Measurements from ENCODE around the gene TP53RK.
"Not testable (repeated sequence)": the region's sequence is repeated elsewhere in the genome, so short reads cannot be mapped to it uniquely, and the experiment has no call there.

TP53RK gene

DNA sequence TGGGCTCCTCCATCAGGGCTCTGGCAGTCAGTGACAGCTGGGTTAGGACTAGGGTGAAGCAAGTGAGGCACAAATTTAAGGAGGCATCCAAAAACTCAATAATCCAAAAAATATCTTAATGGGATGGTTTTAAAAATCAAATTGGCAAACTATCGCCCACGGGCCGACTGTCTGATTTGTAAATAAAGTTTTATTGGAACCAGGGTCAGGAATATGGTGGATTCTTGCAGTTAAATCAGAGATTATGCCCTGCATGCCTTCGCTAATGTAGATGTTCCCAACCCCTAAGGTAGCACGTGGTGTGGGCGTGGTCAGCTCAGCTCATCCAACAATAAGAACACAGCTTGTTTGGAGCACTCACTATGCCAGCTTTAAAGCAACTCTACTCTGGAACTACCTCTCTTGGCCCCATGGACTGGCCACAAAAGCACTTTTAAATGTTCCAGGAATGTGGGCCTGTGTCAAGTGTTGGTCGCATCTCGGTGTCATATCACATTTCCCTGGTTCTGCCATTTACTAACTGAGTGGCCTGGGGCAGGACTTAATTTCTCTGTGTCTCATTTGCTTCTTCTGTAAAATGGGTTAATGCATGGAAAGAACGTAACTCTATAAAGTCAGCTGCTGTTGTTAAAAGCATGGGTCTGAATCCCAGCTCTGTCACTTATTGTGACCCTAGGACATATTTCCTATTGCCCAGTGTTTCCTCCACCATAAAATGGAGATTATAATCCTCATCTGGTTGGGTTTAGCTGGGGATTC is 7.0 kb downstream of the TP53RK start:
- no peak for DNase-seq

DNA sequence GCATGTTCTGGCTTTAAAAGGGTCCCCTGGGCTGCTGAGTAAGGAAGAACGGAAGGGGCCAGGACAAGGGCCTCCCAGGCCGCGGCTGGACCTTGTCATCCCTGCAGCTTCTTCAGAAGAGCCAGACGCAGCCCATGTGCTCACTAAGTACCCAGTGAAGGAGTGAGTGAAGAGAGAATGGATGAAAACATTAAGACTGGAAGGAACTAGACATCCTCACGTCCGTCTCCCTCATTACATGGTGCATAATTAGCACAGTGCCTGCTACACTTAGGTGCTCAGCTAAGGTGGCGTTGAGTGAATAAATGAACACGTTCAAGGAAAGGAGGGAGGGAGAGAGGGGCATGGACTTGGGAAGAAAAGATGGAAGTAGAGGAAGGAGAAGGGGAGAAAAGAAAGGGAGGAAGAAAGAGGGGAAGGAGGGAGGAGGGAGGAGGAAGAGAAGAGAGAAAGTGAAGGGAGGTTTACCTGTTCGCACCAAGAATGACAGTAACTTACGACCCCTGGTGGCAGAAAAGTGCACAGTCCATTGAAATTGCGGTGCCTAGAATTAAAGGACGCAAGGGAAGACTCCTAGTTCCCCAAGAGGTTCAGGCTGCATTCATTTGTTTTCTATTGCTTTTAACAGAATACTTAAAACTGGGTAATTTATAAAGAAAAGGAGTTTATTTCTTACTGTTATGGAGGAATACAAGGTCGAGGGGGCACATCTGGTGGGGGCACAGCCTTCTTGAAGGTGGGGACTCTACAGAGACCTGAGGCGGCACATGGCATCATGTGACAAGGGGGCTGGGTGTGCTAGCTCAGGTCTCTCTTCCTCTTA is 8.0 kb downstream of the TP53RK start:
- DNase-seq: peak; percentile 32

DNA sequence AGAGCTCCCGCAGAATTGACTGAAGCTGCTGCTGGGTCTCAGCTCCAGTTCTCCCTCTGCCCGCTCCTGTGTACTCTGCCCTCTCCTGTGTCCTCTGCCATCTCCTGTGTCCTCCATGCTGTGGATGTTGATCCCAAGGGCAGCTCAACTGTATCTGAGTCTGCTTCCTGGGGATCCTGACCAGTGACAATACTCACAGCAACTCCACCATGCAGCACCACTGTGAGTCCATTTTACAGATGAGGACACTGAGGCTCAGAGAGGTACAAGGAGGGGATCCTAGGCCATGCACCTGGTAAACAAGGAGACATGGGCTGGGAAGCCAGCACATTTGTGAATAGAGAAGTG is 8.6 kb downstream of the TP53RK start:
- no peak for DNase-seq

DNA sequence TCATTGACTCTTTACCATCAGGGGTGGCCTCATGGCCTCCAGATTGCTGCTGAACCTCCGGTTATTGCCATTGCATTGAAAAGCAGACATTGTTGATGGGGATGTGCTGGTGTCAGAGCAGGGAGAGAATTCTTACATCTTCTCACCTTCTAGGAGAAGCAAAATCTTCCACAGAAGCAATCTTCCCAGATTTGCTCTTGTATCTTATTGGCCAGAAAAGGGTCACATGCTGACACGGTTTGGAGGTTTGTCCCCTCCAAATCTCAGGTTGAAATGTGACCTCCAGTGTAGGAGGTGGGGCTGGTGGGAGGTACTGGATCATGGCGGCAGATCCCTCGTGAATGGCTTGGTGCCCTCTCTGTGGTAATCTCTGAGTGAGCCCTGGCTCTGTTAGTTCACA is 10.7 kb downstream of the TP53RK start:
- no peak for DNase-seq

DNA sequence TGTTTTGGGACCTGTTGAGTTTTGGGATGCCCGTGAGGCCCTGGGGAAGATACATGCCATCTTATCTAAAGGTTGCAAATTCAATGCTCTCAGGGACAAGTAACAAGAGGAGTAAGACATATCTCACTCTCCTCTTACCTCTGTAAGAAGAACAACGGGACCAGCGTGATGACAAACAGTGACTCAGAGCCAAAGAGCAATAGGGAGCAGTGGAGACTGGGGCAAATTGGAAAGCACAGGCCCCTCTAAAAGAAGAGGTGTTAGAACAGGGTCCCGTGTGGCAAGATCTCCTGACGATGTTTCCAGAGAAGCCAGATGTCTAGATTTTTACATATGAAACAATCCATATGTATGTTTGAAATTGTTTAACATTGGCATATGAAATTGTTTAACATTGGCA is 11.6 kb downstream of the TP53RK start:
- no peak for DNase-seq

DNA sequence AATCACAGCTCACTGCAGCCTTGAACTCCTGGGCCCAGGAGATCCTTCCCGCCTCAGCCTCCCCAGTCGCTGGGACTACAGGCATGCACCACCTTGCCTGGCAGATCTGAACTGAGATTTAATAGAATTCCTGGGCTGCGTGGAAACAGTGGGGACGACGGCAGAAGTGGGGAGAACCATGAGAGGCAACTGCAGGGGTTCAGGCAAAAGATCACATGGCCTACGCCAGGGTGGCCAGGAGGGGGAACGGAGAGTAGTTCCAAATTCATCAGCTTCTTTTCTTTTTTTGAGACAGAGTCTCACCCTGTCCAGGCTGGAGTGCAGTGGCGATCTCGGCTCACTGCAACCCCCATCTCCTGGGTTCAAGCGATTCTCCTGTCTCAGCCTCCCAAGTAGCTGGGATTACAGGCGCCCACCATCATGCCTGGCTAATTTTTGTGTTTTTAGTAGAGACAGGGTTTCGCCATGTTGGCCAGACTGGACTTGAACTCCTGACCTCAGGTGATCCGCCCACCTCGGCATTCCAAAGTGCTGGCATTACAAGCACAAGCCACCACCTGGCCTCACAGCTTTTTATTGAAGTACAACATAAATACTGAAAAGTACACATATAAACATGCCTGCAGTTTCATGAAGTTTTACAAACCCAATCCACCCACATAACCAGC is 12.5 kb downstream of the TP53RK start:
- DNase-seq: not testable (repeated sequence)

DNA sequence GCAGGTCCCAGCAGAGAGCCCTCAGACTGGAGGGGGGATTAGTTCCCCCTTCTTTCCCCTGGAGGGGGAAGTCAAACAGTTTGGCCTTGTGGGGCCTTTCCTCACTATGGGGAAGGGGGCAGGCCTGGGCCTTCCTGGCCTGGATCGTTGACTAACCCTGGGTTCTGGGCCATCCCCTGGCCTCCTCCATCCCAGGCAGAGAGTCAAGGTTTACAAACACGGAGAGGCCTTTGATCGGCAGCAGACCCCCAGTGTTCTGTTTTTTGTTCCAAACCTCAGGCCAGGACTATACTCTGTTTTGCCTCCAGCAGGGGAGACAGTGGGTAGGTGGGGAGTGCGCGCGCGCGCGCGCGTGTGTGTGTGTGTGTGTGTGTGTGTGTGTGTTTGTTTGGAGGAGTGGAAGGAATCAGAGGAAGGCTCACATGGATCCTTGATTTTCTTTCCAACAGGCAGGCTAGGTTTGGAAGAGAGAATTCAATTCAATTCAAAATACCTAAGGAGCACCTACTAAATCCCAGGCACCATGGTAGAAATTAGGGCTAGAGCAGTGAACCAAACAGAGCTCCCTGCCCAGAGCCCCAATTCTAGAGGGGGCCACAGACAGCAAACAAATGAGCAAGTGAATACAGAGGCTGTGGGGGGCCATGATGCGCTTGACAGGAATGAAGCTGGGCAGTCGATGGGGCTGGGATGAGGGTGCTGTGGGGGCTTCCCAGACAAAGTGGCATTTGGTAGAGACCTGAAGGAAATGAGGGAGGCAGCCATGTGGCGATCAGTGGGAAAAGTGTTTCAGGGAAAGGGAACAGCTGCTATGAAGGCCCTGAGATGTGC is 14.8 kb downstream of the TP53RK start:
- DNase-seq: no peak

DNA sequence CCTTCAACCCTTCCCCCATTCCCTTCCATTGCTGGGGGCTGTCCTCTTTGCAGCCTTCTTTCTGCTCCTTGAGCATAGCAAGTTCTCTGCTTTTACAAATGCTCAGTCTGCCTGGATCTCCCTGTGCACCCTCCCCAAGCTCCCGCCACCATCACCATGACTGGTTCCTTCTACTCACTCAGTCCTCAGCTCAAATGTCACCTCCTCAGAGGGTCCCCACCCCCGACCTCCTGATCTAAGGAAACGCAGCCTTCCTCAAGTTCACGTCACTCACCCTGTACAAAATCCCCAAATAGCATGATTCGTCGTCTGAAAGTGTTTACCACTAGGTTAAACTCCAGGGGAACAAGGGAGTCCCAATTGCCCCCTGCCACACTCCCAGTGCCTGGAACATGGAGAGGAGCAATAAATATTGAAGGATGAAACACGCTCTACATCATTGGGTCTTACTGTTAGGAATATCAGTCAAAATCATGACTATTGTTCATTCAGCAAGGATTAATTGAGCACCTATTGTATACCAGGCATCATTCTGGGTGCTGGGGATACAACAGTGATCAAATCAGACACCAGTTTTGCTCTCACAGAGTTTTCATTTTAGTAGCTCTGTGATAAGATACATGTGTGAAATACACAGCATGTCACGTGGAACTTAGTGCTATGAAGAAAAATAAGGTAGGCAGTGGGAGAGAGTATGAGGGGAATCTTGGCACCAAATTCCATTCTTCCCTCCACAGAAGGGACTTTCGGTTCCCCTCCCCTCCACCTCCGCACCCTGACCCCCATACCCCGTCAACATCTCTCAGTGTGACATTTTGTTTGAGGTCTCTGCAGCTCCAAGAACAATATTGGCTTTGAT is 15.6 kb downstream of the TP53RK start:
- DNase-seq: no peak

DNA sequence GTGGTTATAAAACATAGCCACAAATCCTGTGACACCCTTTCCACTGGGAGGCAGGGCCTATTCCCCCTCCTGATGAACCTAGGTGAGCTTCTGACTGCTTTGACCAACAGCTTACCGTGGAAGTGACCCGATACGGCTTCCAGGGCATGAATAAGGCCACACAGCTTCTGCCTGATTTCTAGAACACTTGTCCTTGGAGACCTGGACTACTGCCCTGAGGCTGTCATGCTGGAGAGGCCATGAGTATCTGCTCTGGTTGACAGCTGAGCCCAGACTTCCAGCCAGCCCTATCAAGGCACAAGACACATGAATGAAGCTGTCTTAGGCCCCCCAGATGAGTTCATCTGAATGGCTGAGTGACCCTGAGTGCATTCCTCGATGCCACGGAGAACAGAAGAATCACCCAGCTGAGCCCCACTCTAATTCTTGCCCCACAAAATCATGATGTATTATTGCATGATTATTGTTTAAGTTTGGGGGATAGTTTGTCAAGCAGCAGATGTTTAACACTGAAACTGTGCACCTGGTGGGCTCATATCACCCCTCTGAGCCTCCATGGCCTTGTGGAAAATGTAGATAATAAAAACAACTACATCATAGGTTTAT is 16.6 kb downstream of the TP53RK start:
- no peak for DNase-seq

DNA sequence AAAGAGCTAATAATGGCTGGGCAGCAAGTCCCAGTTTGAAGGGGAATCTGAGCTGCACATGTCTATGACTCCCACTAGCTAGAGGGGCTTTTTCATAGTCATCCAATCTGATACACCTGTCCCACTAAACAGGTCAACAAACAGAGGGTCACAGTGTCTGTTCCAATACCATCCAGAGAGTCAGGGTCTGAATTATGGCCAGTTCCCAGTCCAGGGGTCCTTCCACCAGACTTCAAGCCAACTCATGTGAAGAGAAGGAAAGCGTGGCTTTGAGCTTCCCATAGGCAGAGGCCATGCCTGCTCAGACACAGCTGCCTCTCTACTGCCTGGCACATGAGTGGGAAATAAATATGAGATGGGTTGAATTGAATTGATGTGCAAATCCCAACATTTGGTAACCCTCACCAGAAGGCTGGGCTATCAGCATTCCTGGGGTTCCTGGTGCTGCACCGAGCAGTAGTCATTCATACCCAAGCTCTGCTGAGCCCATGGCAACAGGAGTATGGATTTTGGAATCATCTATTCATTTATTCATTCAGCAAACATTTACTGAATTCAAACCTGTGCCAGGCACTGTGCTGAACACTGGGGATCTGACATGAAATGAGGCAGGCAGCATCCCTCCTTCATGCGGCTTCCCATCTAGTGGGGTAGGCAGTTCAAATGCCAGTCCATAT is 17.2 kb downstream of the TP53RK start:
- DNase-seq: no peak

DNA sequence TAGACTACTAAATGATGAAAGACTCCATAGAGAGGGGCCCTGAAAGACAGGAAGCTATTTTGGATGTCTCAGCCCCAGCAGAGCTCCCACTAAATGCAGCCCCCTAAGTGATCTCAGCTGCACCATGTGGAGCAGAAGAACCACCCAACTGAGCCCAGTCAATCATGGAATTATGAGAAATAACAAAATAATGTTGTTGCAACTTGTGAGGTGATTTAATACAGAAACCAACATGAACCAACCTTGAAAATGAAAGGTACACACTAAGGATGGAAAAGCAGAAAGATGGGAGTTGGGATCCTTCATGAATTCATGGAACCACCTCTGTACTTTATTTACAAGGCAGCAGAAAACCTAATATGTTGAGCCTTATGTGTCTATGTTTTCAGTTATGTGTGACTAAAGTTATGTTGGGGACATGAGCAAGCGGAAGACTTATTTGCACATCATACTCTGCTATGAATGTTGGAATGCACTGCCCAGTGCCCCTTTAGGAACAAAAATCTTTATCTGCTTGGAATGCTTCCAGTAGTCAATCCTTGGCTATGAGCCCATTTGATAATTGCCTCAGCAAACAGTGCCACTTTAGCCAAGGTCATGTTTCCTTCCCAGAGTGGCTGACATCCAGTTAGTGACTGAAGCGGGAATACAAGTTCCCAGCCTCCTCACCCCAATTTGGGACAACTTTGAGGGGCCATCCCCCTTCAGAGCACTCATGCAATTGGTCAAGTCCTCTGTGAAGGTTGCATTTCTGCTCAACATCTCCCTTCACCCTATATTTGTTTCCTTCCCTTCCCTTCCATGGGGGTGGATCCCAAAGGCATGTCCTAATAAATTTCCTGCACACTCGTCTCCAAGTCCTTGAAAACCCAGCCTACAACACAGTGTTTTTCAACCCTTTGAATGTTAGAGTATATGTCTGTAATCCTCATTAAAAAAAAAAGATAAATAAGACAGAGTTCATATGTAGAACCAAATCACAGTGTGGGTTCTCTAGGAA is 18.4 kb downstream of the TP53RK start:
- no peak for DNase-seq

DNA sequence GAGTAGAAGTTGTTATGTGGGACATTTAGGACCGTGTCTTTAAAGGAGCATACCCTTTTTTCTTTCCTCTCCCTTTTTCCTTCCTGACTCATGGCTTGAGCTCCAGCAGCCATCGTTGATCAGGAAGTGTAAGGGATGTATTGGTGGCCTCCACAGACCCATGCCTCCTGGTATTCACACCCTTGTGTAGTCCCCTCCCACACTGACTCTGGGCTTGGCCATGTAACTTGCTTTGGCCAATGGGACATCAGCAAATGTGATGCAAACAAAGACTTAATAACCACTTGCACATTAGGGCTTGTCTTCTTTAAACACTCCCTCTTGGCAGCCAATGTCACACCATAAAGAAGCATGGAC is 19.0 kb downstream of the TP53RK start:
- no peak for DNase-seq

DNA sequence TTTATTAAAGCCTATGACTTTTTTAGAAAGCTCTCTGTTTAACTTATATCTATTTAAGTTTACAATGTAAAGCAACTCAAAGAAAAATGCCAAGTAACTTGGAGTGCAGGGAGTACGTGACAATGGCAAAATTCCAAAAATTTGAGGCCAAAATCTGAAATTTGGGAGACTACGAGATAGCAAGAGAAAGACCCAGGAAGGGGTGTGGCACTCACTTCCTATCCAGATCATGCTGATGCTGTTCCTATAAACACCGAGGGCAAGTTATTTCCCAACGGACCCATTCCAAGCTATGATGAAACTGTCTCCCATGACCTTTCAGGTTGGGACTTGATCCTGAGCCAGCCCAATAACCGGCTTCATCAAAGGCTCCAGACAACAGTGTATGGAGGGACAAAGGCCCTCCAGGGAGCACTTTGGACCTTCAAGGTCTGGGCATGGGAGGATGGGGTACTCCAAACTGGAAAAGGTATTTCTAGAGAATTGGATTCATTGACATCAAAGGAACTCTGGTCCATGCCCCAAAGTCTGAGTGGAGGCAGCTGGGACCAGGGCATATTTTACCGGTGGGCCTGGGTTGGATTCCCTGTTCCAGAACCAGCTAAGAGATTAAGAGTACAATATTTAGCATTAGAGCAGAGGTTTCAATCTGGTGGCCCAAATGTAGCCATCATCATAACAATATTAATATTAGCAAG is 22.3 kb downstream of the TP53RK start:
- no peak for DNase-seq

DNA sequence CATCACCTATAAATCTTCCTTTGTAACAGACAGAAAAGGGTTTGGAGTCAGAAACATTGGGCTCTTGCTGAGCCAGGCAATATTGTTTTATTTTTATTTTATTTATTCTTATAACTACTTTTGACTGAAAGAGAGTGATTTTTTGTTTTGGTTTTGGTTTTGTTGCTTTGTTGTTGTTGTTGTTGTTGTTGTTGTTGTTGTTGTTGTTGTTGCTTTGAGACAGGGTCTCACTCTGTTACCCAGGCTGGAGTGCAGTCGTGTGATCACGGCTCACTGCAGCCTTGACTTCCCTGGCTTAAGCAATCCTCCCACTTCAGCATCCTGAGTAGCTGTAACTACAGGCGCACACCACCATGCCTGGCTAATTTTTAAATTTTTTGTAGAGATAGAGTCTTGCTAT is 22.9 kb downstream of the TP53RK start:
- no peak for DNase-seq

DNA sequence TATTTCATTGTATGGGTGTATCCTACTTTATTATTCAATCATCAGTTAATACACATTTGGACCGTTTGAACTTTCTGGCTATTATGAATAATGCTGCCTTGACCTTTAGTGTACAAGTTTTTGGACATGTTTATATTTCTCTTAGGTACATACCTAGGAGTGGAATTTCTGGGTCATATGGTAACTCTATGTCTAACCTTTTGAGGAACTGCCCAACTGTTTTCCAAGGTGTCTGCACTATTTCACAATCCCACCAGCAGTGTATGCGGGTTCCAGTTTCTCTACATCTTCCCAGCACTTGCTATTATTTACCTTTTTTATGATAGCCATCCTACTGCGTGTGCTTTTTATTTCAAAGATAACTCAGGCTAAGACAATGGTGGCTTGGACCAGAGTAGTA is 23.6 kb downstream of the TP53RK start:
- no peak for DNase-seq

DNA sequence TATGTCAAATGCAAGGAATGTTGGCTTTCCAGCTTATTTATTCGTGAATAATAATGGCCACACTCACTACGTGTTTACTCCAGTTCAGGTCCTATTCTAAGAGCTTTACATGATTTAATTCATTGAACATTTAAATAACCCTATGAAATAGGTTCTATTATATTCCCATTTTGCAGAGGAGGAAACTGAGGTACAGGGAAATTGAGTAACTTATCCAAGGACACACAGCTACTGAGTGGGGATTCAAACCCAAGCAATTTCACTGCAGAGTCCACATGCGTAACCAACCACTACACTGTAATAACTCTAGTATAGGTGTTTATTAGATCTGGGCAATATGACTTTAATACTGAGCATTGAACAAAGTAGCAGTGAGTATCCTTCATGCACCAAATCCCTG is 25.7 kb downstream of the TP53RK start:
- no peak for DNase-seq

DNA sequence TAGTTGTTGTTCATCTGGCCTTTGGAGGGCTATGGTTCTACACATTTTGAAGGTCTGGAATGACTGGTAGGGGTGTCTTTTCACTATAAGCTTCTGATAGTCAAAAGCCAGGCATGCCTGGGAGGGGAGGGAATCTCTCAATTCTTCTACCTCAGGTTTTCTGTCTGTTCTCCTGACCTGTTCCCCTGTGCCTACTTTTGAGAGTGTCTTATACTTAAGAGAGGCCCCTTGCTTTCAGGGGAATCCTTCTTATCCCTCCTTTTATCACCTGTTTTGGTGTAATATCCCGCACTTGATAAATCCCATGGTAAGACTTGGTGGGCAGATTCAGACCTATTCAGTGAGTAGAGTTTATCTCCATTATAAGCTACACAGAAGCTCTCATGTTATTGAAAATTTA is 27.6 kb downstream of the TP53RK start:
- no peak for DNase-seq

DNA sequence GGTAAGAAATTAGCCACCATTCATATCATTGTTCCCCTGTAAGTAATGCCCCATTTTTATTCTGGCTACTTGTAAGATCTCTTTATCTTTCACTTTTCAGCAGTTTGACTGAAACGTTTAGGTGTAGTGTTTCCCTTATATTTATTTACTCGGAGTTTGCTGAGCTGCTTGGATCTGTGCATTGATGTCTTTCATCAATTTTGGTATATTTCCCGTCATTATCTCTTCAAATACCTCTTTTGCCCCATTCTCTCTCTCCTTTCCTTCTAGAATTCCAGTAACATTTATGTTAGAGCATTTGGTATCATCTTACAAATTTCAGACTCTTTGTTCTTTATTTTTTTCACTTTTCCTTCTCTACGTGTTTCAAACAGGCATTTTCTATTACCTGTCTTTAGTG is 28.8 kb downstream of the TP53RK start:
- no peak for DNase-seq

DNA sequence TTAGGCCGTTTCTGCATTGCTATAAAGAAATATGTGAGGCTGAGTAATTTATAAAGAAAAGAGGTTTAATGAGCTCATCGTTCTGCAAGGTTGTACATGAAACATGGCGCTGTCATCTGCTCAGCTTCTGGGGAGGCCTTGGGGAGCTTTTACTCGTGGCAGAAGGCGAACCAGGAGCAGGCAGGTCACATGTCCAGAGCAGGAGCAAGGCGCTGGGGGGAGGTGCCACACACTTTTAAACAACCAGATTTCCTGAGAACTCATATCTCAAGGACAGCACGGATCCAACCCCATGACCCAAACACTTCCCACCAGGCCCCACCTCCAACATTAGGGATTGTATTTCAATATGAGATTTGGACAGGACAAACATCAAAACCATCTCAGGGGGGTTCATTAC is 31.6 kb downstream of the TP53RK start:
- no peak for DNase-seq
